MCF 10A (cell line): ENCODE measurements around the gene GAB4. TPM values are rescaled to one million over a fixed set of nuclear protein-coding genes. Genes with fewer than 3 reads are reported as not detected.

Experiments used
- BruUV-seq: library from RNA; stranded (reverse); fragments of 400-500 nt; replicated peaks from 2 replicates; lab custom pipeline; 2021; lab: Mats Ljungman, UMichigan
- CTCF ChIA-PET: fragments of 300-600 bp; sonication (Branson Sonifier 250); formaldehyde crosslinking; extraction: SDS; loops from one replicate; lab custom pipeline; 2021; ENCODE audit warnings: antibody characterized with exemption, inconsistent platforms; lab: Yijun Ruan, JAX
- POLR2A ChIA-PET: fragments of 300-600, 350-650 bp; sonication (Branson Sonifier 250); formaldehyde crosslinking; extraction: SDS; loops from one replicate; lab custom pipeline; 2020; ENCODE audit warnings: antibody characterized with exemption, inconsistent platforms; lab: Yijun Ruan, JAX
- DNase-seq: peaks from one replicate; pipeline ENCODE4 v3.0.0-alpha.2; 2018; ENCODE audit not compliant: unreplicated experiment
- H3K27ac Mint-ChIP-seq: one replicate; pipeline ENCODE4 v1.8.0; 2022; ENCODE audit warnings: mild to moderate bottlenecking, low read depth, mixed read lengths; ENCODE audit not compliant: unreplicated experiment
- H3K27me3 Mint-ChIP-seq: one replicate; pipeline ENCODE4 v1.8.0; 2022; ENCODE audit warnings: mixed read lengths; ENCODE audit not compliant: insufficient read depth, unreplicated experiment
- H3K36me3 Mint-ChIP-seq: one replicate; pipeline ENCODE4 v1.8.0; 2022; ENCODE audit warnings: mild to moderate bottlenecking, moderate library complexity, mixed read lengths; ENCODE audit not compliant: insufficient read depth, unreplicated experiment
- H3K4me1 Mint-ChIP-seq: one replicate; pipeline ENCODE4 v1.8.0; 2022; ENCODE audit warnings: mixed read lengths; ENCODE audit not compliant: insufficient read depth, unreplicated experiment
- H3K4me3 Mint-ChIP-seq: one replicate; pipeline ENCODE4 v1.8.0; 2022; ENCODE audit warnings: mild to moderate bottlenecking, moderate library complexity, mixed read lengths; ENCODE audit not compliant: unreplicated experiment
- H3K9me3 Mint-ChIP-seq: one replicate; pipeline ENCODE4 v1.8.0; 2022; ENCODE audit warnings: mixed read lengths; ENCODE audit not compliant: unreplicated experiment
- CTCF ChIP-seq: fragments of 200-600 bp; IDR thresholded peaks from one replicate; pipeline ENCODE4 v1.8.0; 2022; ENCODE audit warnings: antibody characterized with exemption, mild to moderate bottlenecking; ENCODE audit not compliant: unreplicated experiment
- intact Hi-C: fragments of 100-400 bp; cut with micrococcal nuclease; formaldehyde crosslinking; loops from 2 replicates; pipeline ENCODE4 v1.14.1; 2022
- total RNA-seq: library from RNA; stranded (reverse); gene quantifications from 2 replicates; pipeline ENCODE4 v1.2.3, GENCODE V29; 2022

GAB4 gene
- total RNA-seq, 1 experiment from 2014 or later = not detected

DNA sequence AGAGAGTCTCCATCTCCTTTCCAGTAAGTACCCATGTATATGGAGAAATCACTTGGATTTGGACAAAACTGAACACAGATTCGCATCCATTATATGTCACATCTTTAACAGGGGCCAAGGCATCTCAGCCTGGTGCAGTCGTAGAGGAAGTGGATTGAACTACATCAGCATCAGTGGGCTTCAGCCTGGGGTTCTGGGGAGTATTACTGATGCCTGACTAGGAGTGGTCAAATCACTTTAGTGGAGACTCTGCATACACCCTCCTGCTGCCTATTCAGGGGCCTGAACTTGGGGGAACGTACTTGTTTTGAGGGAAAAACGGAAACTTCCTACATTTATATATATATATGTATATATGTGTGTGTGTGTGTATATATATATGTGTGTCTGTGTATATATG is 72.8 kb downstream of the GAB4 start:
- Mint-ChIP-seq H3K27me3 (peaks cover 38% of the 10 kb centered on the region), H3K9me3 (no peaks in the 10 kb centered on the region), H3K4me3 (no peak overlapping the region), H3K27ac (no peak overlapping the region), H3K4me1 (no peaks in the 10 kb centered on the region), H3K36me3 (no peaks in the 10 kb centered on the region)
- CTCF ChIA-PET = no interaction called here
- intact Hi-C loops = no loop called here
- DNase-seq = no peak
- BruUV-seq = no TSS peak
- POLR2A ChIA-PET = no interaction called here
- no peak for TF ChIP-seq CTCF

GRCh38 chr22:16933291-16934282 is 74.4 kb downstream of the GAB4 start:
- ChIA-PET POLR2A (no interaction called here), CTCF (interaction anchor here (1.8 kb wide), 1 partner anchor 124 kb away, joined by 13 read pairs; no protein-coding TSS in a partner anchor)
- Mint-ChIP-seq H3K4me1 (no peaks in the 10 kb centered on the region), H3K4me3 (no peak overlapping the region), H3K27ac (no peak overlapping the region), H3K9me3 (no peaks in the 10 kb centered on the region), H3K27me3 (peaks cover 53% of the 10 kb centered on the region), H3K36me3 (no peaks in the 10 kb centered on the region)
- DNase-seq = no peak
- intact Hi-C loops = no loop called here
- TF ChIP-seq CTCF = no peak
- BruUV-seq = no TSS peak

GRCh38 chr22:16932577-16932976 is 75.4 kb downstream of the GAB4 start:
- peak; percentile 19 for TF ChIP-seq CTCF
- no TSS peak for BruUV-seq
- no peaks in the 10 kb centered on the region for H3K9me3 Mint-ChIP-seq
- no peak overlapping the region for H3K4me3 Mint-ChIP-seq
- no peak overlapping the region for H3K27ac Mint-ChIP-seq
- CTCF ChIA-PET = interaction anchor here (0.6 to 2.1 kb wide), 4 partner anchors 8 to 242 kb away, joined by 3 to 14 read pairs (median 8); no protein-coding TSS in a partner anchor
- no peaks in the 10 kb centered on the region for H3K4me1 Mint-ChIP-seq
- peak; percentile 37 for DNase-seq
- intact Hi-C loops = loop anchor here (1.0 kb wide), 1 partner anchor 126 kb away; no protein-coding TSS in a partner anchor
- no peaks in the 10 kb centered on the region for H3K36me3 Mint-ChIP-seq
- POLR2A ChIA-PET = no interaction called here
- H3K27me3 Mint-ChIP-seq = peaks cover 63% of the 10 kb centered on the region

DNA sequence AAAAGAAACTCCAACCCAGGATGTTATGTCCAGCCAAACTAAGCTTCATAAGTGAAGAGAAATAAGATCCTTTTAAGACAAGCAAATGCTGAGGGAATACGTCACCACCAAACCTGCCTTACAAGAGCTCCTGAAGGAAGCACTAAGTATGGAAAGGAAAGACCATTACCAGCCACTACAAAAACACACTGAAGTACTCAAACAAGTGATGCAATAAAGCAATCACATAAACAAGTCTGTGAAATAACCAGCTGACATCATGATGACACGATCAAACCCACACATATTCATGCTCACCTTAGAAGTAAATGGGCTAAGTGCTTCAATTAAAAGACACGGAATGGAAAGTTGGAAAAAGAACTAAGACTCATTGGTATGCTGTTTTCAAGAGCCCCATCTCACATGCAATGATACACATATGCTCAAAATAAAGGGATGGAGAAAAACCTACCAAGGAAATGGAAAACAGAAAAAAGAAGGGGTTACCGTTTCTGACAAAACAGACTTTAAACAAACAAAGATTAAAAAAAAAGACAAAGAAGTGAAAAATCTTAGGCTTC is 82.5 kb downstream of the GAB4 start:
- H3K4me3 Mint-ChIP-seq = no peak overlapping the region
- peaks cover 80% of the 10 kb centered on the region for H3K27me3 Mint-ChIP-seq
- ChIA-PET CTCF (interaction anchor here (0.6 to 5.4 kb wide), 5 partner anchors 8 to 150 kb away, joined by 3 to 25 read pairs (median 3); no protein-coding TSS in a partner anchor), POLR2A (no interaction called here)
- H3K27ac Mint-ChIP-seq = no peak overlapping the region
- no peaks in the 10 kb centered on the region for H3K36me3 Mint-ChIP-seq
- no peaks in the 10 kb centered on the region for H3K9me3 Mint-ChIP-seq
- intact Hi-C loops = no loop called here
- no peak for DNase-seq
- BruUV-seq = no TSS peak
- H3K4me1 Mint-ChIP-seq = no peaks in the 10 kb centered on the region
- no peak for TF ChIP-seq CTCF
